ENCODE measurements around the gene DLG2. TPM values are rescaled to one million over a fixed set of nuclear protein-coding genes. Genes with fewer than 3 reads are reported as not detected.
"Not testable (repeated sequence)": the region's sequence is repeated elsewhere in the genome, so short reads cannot be mapped to it uniquely, and the experiment has no call there.

DLG2 gene
- total RNA-seq, 1 donor from 2014 or later: 2.8 TPM

DNA sequence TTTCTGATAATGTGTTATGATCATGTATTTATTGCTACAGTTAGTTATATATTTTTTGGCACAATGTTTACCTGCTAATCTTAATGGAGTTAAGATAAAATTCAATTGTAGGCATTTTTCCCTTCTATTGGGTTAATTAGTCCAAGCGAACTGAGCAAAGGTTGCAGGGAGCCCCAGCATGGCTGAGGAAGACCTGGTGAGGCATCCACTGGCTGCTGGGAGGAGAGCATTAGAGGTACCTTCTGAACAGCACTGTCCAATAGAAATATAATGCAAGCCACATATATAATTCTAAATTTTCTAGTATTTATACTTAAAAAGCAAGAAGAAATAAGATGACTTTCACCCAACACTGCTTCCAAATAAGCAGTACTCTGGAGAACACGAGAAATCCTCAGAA is 19.9 kb upstream of the DLG2 start:
- no peak for DNase-seq (ENCODE audit: low spot score)

DNA sequence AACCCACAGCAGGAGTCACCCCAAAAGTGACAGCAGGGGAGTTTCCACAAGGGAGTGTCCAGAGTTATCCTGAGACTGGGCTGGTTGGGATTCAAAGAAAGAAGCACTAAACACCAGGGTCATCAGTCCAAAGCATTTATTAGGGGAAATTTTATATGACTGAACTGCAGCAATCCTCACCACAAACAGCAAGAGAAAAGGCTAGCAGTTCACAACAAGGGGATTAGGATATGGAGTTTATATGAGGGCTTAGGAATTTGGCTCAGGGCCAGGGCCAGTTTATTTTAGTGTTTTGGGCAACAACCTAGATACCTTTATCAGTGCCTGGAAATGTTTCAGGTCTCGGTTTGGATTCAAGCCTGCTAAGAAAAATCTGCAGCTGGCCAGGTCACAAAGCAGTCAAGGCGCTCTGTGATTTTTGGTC is 16.1 kb upstream of the DLG2 start:
- DNase-seq (ENCODE audit: low spot score): no peak

DNA sequence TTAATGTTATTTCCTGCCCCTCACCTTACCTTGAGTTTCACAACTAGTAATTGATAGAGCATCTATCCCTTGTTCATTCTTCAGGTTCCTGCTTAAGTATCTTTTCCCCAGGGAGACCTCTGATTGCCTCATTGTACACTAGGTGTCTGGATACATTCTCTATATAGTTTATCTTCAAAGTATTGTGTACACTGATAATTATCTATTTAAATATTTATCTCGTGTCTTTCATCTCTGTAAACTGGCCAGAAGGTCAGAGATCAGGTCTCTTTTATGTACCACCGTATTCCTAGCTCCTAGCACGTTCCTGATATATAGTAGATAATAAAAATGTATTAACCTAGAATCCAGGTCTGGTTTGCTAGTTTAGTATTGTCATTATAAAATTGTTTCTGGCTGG is 7.6 kb upstream of the DLG2 start:
- DNase-seq (ENCODE audit: low spot score): no peak

GRCh38 chr11:85628771-85629341 is 1.7 kb upstream of the DLG2 start:
- DNase-seq (ENCODE audit: low spot score): no peak

DNA sequence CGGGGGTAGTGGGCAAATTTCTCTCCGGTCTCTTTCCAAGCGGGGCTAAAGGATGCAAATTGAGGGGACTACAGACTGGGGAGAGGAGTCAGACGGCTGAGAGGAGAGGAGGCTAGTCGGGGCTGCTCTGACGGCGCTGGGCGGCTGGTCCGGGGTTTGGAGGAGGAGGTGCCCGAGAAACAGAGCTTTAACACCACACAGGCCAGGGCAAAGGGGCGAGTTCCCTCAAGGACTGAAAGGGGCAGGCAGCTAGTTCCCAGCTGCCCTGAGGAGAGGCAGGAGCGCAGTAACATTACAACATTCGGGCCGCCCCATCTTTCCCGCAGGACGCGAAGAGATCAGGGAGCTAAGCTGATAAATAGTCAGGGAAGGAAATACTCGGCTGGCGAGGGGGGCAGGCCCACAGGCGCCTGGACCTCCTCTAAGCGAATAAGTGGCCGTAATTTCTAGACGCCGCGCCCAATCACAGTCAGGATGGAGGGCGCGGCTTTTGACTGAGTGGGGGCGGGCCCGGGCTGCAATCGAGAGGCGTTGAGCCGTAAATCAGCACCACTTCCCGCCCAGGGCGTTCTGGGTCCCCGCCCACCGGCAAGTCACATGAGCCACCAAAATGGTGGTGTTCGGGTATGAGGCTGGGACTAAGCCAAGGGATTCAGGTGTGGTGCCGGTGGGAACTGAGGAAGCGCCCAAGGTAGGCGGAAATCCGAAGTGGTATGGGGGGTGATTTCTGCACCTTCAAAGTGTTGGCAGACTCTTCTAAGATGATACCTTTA is 1.0 kb upstream of the DLG2 start, which contains the start of gene TMEM126B:
TSS of gene TMEM126B (plus strand) at position 596 of the 773 bp plus-strand sequence. CDS start at position 611, 15 bp downstream.
- peak; percentile 98 for DNase-seq (ENCODE audit: low spot score)

DNA sequence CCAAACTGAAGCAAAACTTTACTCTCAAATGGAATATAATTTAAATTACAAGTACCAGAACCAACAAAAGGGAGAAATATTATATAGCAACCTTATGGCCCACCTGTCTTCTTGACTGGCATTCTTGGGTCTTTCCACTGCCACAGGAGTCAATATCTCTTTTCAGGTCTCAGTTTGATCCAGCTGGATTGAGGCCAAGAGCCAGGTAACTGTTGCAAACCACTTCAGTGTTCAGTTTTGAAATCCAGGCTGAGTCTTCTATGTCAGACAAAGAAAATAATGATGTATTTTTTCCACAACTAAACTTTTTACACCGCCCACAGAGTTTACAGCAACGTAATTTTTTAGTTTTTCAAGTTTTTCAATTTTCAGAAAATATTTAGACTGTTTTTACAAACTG is 648 bp downstream of the DLG2 start:
- no peak for DNase-seq (ENCODE audit: low spot score)

DNA sequence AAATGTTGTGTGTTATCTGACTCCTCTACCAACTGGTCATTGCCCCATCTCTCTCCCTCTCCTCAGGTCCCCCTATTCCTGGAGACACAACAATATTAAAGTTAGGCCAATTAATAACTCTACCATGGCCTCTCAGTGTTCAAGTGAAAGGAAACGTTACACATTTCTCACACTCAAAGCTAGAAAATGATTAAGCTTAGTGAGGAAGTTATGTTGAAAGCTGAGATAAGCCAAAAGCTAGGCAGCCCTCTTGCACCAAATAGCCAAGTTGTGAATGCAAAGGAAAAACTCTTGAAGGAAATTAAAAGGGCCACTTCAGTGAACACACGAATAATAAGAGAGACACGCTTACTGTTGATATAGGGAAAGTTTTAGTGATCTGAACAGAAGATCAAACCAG is 6.9 kb downstream of the DLG2 start:
- DNase-seq (ENCODE audit: low spot score): no peak

DNA sequence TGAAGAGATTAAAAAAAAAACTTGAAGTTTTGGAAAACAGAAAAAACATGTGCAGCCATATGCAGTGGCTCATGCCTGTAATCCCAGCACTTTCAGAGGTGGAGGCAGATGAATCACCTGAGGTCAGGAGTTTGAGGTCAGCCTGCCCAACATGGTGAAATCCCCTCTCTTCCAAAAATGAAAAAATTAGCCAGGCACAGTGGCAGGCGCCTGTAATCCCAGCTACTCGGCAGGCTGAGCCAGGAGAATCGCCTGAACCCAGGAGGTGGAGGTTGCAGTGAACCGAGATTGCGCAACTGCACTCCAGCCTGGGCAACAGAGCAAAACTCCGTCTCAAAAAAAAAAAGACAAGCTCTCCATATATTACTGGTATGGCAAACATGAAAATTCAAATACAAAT is 7.6 kb downstream of the DLG2 start:
- no peak for DNase-seq (ENCODE audit: low spot score)

DNA sequence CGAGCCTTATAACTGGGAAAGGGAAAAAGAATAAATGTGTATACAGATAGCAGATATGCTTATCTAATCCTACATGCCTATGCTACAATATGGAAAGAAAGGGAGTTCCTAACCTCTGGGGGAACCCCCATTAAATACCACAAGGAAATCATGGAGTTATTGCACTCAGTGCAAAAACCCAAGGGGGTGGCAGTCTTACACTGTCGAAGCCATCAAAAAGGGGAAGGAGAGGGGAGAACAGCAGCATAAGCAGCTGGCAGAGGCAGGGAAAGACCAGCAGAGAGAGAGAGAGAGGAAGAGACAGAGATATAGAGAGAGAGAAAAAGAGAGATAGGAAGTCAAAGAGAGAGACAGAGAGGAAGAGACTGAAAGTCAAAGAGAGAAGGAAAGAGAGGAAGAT is 15.5 kb downstream of the DLG2 start:
- DNase-seq (ENCODE audit: low spot score): not testable (repeated sequence)

DNA sequence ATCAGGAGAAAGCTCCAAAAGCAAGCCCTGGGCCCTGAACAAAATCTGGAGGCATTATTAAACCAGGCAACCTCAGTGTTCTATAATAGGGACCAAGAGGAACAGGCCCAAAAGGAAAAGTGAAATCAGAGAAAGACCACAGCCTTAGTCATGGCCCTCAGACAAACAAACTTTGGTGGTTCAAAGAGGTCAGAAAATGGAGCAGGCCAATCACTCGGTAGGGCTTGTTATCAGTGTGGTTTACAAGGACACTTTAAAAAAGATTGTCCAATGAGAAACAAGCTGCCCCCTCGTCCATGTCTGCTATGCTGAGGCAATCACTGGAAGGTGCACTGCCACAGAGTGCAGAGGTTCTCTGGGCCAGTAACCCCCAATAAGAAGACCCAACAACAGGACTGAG is 17.9 kb downstream of the DLG2 start:
- not testable (repeated sequence) for DNase-seq (ENCODE audit: low spot score)

GRCh38 chr11:85608621-85609020 is 18.5 kb downstream of the DLG2 start:
- not testable (repeated sequence) for DNase-seq (ENCODE audit: low spot score)

DNA sequence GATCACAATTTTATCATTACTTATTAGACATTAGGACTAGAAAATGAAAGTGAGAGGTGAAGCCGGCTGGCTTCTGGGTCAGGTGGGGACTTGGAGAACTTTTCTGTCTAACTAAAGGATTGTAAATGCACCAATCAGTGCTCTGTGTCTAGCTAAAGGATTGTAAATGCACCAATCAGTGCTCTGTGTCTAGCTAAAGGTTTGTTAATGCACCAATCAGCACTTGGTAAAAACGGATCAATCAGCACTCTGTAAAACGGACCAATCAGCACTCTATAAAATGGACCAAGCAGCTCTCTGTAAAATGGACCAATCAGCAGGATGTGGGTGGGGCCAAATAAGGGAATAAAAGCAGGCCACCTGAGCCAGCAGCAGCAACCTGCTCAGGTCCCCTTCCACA is 20.9 kb downstream of the DLG2 start:
- not testable (repeated sequence) for DNase-seq (ENCODE audit: low spot score)

- no peak for DNase-seq (ENCODE audit: low spot score)
Observed at GRCh38 chr11:85603220-85603619, 23.9 kb downstream of the DLG2 start.

DNA sequence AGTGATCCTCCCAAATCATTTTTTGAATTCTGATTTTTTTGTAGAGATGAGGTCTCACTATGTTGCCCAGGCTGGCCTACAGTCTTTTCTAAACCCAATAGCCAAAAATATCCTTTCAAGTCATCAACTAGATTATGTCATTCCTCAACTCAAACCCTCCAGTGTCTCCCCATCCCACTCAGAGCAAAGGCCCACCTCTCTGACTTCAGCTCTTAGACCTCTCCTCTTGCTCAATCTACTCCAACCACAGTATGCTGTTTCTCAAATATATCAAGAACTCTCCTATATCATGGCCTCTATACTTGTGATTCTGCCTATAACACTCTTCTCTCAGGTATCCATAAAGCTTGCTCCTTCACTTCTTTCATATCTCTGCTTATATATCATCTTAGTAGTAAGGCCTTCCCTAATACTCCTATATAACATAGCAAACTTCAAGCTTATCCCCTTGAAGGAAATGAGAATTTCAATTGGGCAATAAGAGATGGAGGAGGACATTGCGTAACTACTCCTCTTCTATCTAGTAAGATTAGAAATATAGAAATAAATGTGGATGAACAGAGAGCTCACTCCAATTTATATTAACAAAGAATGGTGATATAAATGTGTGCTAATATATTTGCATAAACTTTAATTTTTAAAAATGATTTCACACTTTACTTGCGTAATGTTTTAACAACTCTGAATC is 24.5 kb downstream of the DLG2 start:
- DNase-seq (ENCODE audit: low spot score): no peak

GRCh38 chr11:85599083-85599482 is 28.1 kb downstream of the DLG2 start:
- no peak for DNase-seq (ENCODE audit: low spot score)

- DNase-seq (ENCODE audit: low spot score): no peak
Observed at GRCh38 chr11:85596886-85597285, 30.3 kb downstream of the DLG2 start.

GRCh38 chr11:85595285-85595884 is 31.8 kb downstream of the DLG2 start:
- DNase-seq (ENCODE audit: low spot score): no peak

DNA sequence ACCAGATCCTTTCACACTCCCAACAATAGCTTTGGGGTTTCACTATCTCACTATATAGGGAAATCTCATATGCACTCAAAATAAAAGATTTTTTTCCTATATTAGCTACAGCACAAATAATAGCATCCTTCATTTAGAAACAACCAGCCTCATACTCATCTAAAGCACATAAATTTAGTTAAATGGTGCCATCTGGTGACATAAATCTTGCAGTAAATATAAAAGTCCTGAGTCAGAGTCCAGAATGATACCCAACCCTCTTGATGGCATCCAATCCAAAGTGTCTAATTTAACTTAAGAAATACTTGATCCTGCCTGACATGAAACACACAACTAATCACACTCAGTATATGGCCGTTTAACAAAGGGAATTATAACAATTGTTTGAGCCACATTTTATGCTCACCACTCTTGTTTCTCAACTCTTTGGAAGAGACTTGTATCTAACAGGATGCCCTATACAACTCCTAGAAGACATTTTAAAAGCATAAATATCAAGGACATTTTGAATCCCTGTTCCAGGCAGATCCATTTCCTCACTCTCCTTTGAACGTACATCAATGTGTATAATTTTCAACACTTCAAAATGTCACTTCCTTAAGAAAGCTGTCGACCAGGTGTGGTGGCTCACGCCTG is 36.2 kb downstream of the DLG2 start:
- DNase-seq (ENCODE audit: low spot score): no peak

GRCh38 chr11:85589373-85589772 is 37.8 kb downstream of the DLG2 start:
- no peak for DNase-seq (ENCODE audit: low spot score)

GRCh38 chr11:85582111-85582510 is 45.0 kb downstream of the DLG2 start:
- DNase-seq (ENCODE audit: low spot score): no peak

DNA sequence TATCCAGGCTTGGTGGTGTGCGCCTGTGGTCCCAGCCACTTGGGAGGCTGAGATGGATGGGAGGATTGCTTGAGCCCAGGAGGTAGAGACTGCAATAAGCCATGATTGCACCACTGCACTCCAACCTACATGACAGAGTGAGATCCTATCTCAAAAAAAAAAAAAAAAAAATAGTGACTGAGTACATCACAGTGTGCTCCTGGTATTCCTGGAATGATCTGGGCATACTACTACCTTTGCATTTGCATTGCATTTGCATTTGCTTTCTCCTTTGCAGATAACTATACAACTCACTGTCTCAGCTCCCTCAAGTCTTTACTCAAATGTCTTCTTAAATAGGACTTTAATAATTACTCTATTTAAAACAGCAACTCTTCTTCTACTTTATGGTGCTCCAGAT is 51.8 kb downstream of the DLG2 start:
- DNase-seq (ENCODE audit: low spot score): no peak

All from mesenteric fat pad (tissue), 1 donor.